Activated CD8-positive, alpha-beta memory T cell treated with anti-CD3 and anti-CD28 coated beads, Interleukin-2, amount 50 U/mL, for 24 hours (primary cell): ENCODE results near the gene SLC5A2.
"Not testable (repeated sequence)": the region's sequence is repeated elsewhere in the genome, so short reads cannot be mapped to it uniquely, and the experiment has no call there.

Experiments
- DNase-seq: peaks from one replicate; pipeline ENCODE4 v3.0.0-alpha.2; 2020; ENCODE audit errors: extremely low read depth

The SLC5A2 gene

GRCh38 chr16:31496670-31497069 lies 13.7 kb downstream of the SLC5A2 start:
- DNase-seq = no peak

GRCh38 chr16:31498493-31498892 lies 15.6 kb downstream of the SLC5A2 start:
- no peak for DNase-seq

GRCh38 chr16:31499928-31500327 lies 17.0 kb downstream of the SLC5A2 start:
- DNase-seq = no peak

GRCh38 chr16:31501226-31501965 lies 18.5 kb downstream of the SLC5A2 start:
- DNase-seq = no peak

GRCh38 chr16:31501966-31502348 lies 19.0 kb downstream of the SLC5A2 start:
- DNase-seq = no peak

GRCh38 chr16:31502981-31503380 lies 20.1 kb downstream of the SLC5A2 start:
- DNase-seq = no peak

GRCh38 chr16:31503555-31503954 lies 20.6 kb downstream of the SLC5A2 start:
- DNase-seq = not testable (repeated sequence)

- DNase-seq = no peak
Observed at GRCh38 chr16:31504159-31504558, 21.2 kb downstream of the SLC5A2 start.

GRCh38 chr16:31505483-31505882 lies 22.6 kb downstream of the SLC5A2 start:
- no peak for DNase-seq

GRCh38 chr16:31507617-31507928 lies 24.6 kb downstream of the SLC5A2 start:
- no peak for DNase-seq

- peak; percentile 59 for DNase-seq
Observed at GRCh38 chr16:31507929-31508705, 25.2 kb downstream of the SLC5A2 start, which contains the start of gene RUSF1. Gene RUSF1, minus strand, starts transcription at chr16:31508391. Its CDS starts 18 bp downstream, at chr16:31508373.

GRCh38 chr16:31508706-31509195 lies 25.8 kb downstream of the SLC5A2 start:
- DNase-seq = no peak

GRCh38 chr16:31513126-31513525 lies 30.2 kb downstream of the SLC5A2 start:
- DNase-seq = no peak

- no peak for DNase-seq
Observed at GRCh38 chr16:31513884-31514283, 31.0 kb downstream of the SLC5A2 start.

GRCh38 chr16:31517800-31518402 lies 35.0 kb downstream of the SLC5A2 start:
- DNase-seq = no peak

GRCh38 chr16:31519759-31520431 lies 37.0 kb downstream of the SLC5A2 start:
- DNase-seq = no peak

GRCh38 chr16:31521368-31521767 lies 38.4 kb downstream of the SLC5A2 start:
- DNase-seq = no peak

GRCh38 chr16:31522071-31522470 lies 39.1 kb downstream of the SLC5A2 start:
- no peak for DNase-seq

- not testable (repeated sequence) for DNase-seq
Observed at GRCh38 chr16:31523768-31524167, 40.8 kb downstream of the SLC5A2 start.

GRCh38 chr16:31525113-31525512 lies 42.2 kb downstream of the SLC5A2 start:
- no peak for DNase-seq

- DNase-seq = no peak
Observed at GRCh38 chr16:31527734-31528274, 44.9 kb downstream of the SLC5A2 start, which contains the start of gene AHSP. Gene AHSP, plus strand, starts transcription at chr16:31527900. Its CDS starts 240 bp downstream, at chr16:31528140.
